GM12865 (cell line): ENCODE results near the gene EDAR.

Experiments used
- DNase-seq: peaks from one replicate; pipeline ENCODE4 v3.0.0; 2010; ENCODE audit warnings: low read depth
- H3K4me3 ChIP-seq: 2 replicates; pipeline ENCODE4 v1.5.1; 2011; ENCODE audit warnings: mild to moderate bottlenecking, low read depth, low read length, control low read depth
- TF ChIP-seq, protein P1 (sequence below): IDR thresholded peaks from 2 replicates; pipeline ENCODE4 v1.5.1; 2011; ENCODE audit warnings: low read length, control low read depth, low read depth, inconsistent platforms; ENCODE audit not compliant: insufficient read depth; ENCODE audit errors: missing control alignments

Gene EDAR

GRCh38 chr2:108916796-108917421, 72.1 kb downstream of the EDAR start:
- no peak overlapping the region for H3K4me3 ChIP-seq
- TF ChIP-seq, protein P1, sequence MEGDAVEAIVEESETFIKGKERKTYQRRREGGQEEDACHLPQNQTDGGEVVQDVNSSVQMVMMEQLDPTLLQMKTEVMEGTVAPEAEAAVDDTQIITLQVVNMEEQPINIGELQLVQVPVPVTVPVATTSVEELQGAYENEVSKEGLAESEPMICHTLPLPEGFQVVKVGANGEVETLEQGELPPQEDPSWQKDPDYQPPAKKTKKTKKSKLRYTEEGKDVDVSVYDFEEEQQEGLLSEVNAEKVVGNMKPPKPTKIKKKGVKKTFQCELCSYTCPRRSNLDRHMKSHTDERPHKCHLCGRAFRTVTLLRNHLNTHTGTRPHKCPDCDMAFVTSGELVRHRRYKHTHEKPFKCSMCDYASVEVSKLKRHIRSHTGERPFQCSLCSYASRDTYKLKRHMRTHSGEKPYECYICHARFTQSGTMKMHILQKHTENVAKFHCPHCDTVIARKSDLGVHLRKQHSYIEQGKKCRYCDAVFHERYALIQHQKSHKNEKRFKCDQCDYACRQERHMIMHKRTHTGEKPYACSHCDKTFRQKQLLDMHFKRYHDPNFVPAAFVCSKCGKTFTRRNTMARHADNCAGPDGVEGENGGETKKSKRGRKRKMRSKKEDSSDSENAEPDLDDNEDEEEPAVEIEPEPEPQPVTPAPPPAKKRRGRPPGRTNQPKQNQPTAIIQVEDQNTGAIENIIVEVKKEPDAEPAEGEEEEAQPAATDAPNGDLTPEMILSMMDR: no peak
- DNase-seq: no peak

DNA sequence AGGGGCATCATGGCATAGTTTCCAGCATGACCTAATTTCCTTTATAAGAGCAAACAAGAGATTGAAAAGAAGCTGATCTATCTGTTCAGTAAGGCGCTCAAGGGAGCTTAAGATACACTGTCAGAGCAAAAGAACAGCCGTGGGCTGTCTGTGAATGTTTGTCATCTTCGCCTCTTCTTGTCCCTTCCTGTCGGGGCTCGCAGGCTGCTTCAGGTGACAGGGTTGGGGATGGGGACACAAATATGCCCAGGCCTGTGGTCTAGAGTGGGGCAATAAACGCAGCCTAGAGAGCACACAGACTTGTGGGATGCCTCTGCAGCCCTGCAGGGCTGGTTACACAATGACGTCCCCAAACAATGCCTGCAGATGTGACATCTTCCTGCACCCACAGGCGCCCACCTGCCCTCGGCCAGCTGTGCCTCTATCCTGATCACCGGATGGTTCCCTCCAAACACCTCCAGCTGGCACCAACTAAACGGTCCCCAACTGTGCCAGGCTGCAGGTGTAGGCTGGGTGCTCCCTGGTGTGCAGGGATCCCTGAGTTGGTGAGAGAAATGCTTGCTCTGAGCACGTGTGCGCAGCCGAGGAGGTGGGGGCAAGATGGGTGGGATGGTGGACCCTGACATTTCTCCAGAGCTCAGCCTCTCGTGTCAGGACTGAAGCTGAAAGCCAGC, 72.8 kb downstream of the EDAR start:
- DNase-seq: no peak
- H3K4me3 ChIP-seq: no peak overlapping the region
- TF ChIP-seq, protein P1: no peak

- H3K4me3 ChIP-seq: no peak overlapping the region
- DNase-seq: no peak
- TF ChIP-seq, protein P1: no peak
These were observed 76.5 kb downstream of the EDAR start for GRCh38 chr2:108912629-108912902.

DNA sequence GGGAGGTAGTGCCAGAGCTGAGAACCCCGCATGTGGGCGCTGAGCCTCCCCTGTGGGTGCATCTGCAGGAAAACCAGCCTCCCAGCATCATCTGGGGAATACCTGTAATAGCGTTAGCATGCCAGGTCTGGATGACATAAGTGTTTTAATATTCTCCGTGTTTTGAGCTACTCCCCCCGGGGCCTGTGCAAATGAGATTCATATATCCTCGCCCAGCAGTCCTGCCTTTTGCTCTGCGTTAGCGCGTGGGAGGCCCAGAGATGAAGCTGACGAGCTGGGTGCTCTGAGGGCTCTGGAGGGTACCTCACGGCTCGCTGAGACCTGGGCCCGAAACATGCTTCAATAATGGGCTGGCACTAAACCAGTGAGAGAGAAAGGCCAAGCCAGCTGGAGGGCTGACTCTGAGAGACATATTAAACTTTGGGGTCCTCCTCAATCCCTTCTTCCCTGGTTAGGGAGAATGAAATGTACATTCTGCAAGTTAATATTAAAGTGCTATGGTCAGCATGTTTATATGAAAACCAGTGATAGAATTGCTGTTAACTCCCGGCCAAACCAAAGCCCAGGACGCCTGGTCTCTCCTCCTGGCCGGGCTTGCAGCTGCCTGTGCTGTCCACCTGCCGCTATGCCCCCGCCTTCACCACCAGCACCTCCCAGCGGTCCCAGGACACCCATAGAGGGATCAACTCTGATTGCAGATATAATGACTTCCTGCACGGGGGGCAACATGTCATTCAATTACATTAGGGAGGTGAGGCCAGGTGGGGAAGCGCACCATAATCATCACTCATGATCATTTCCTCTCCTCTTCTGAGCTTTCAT, 77.0 kb downstream of the EDAR start:
- H3K4me3 ChIP-seq: no peak overlapping the region
- TF ChIP-seq, protein P1: no peak
- DNase-seq: no peak

- no peak for DNase-seq
- TF ChIP-seq, protein P1: no peak
- no peak overlapping the region for H3K4me3 ChIP-seq
These were observed 77.6 kb downstream of the EDAR start for GRCh38 chr2:108911401-108911800.

GRCh38 chr2:108910541-108911396, 78.3 kb downstream of the EDAR start:
- TF ChIP-seq, protein P1: no peak
- H3K4me3 ChIP-seq: no peak overlapping the region
- no peak for DNase-seq
